Peyer's patch (tissue), 4 donors: Measurements from ENCODE around the gene PNMA3.

Source experiments
- POLR2A ChIP-seq, 2 donors: fragments of 450-650 bp; IDR thresholded peaks; one replicate each; pipeline ENCODE4 v1.5.1; 2017; ENCODE audit warnings: antibody characterized with exemption in 2 of 2, mild to moderate bottlenecking in 2 of 2, moderate library complexity in 2 of 2
- TF ChIP-seq, protein P1 (sequence below), 6 experiments: fragments of 450-650 bp in 4 of 6; fragments of 200-600 bp in 2 of 6; sonication (generic) in 1 of 6; IDR thresholded peaks; one replicate each; pipeline ENCODE4 v1.5.1; 2017 to 2019; ENCODE audit warnings: antibody characterized with exemption in 6 of 6, mild to moderate bottlenecking in 3 of 6, moderate library complexity in 1 of 6

DNA sequence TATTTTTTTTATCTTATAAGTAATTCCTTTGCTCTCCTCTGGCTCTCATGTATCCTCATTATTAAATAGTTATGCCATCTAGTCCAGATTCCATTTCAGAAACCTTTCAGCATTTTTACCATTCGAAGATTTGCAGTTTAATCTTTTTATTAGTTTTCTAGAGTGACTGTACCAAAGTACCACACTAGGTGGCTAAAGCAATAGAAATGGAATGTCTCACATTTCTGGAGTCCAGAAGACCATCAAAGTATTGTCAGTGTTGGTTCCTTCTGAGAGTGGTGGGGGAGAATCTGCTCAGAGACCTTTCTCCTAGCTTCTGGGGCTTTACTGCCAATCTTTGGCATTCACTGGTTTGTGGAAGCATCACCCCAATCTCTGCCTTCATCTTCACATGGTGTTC, 3.7 kb upstream of the PNMA3 start:
- TF ChIP-seq, protein P1, sequence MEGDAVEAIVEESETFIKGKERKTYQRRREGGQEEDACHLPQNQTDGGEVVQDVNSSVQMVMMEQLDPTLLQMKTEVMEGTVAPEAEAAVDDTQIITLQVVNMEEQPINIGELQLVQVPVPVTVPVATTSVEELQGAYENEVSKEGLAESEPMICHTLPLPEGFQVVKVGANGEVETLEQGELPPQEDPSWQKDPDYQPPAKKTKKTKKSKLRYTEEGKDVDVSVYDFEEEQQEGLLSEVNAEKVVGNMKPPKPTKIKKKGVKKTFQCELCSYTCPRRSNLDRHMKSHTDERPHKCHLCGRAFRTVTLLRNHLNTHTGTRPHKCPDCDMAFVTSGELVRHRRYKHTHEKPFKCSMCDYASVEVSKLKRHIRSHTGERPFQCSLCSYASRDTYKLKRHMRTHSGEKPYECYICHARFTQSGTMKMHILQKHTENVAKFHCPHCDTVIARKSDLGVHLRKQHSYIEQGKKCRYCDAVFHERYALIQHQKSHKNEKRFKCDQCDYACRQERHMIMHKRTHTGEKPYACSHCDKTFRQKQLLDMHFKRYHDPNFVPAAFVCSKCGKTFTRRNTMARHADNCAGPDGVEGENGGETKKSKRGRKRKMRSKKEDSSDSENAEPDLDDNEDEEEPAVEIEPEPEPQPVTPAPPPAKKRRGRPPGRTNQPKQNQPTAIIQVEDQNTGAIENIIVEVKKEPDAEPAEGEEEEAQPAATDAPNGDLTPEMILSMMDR (IDR thresholded peaks at IDR 0.05) = no peak
- TF ChIP-seq POLR2A (IDR thresholded peaks at IDR 0.05) = no peak
